Stimulated activated CD4-positive, alpha-beta T cell treated with anti-CD3 and anti-CD28 coated beads, TNF-alpha, amount 100 ng/mL, for 4 hours (primary cell): Measurements from ENCODE around the gene TSR3.

Experiments used
- DNase-seq, 3 experiments: peaks; one replicate each; pipeline ENCODE4 v3.0.0-alpha.2; 2020; ENCODE audit warnings: low read depth in 3 of 3

Gene TSR3

GRCh38 chr16:1323296-1324239, 28.1 kb downstream of the TSR3 start:
- no peak for DNase-seq

GRCh38 chr16:1322407-1322806, 29.3 kb downstream of the TSR3 start:
- no peak for DNase-seq

GRCh38 chr16:1320658-1321240, 30.9 kb downstream of the TSR3 start:
- DNase-seq = no peak

GRCh38 chr16:1320097-1320496, 31.6 kb downstream of the TSR3 start:
- no peak for DNase-seq

GRCh38 chr16:1319041-1319440, 32.6 kb downstream of the TSR3 start:
- DNase-seq = no peak

GRCh38 chr16:1318268-1318545, 33.5 kb downstream of the TSR3 start:
- DNase-seq = no peak

GRCh38 chr16:1317479-1318267, 34.0 kb downstream of the TSR3 start:
- no peak for DNase-seq

GRCh38 chr16:1316033-1316405, 35.7 kb downstream of the TSR3 start:
- DNase-seq = no peak

- DNase-seq = no peak
Measured at GRCh38 chr16:1315081-1316032, 36.3 kb downstream of the TSR3 start.

GRCh38 chr16:1314399-1315068, 37.1 kb downstream of the TSR3 start:
- no peak for DNase-seq

- DNase-seq = no peak
Measured at GRCh38 chr16:1313721-1314369, 37.8 kb downstream of the TSR3 start.

- no peak for DNase-seq
Measured at GRCh38 chr16:1312903-1313302, 38.8 kb downstream of the TSR3 start.

- DNase-seq = no peak
Measured at GRCh38 chr16:1312467-1312816, 39.2 kb downstream of the TSR3 start.

- DNase-seq = no peak
Measured at GRCh38 chr16:1311738-1312466, 39.8 kb downstream of the TSR3 start.

- DNase-seq = no peak
Measured at GRCh38 chr16:1311212-1311737, 40.4 kb downstream of the TSR3 start.

GRCh38 chr16:1310832-1311200, 40.9 kb downstream of the TSR3 start:
- DNase-seq = no peak

- no peak for DNase-seq
Measured at GRCh38 chr16:1309888-1310831, 41.5 kb downstream of the TSR3 start.
